ENCODE results near the gene CACNA2D3. TPM values are rescaled to one million over a fixed set of nuclear protein-coding genes. Genes with fewer than 3 reads are reported as not detected.

The CACNA2D3 gene
- total RNA-seq, 1 donor from 2014 or later: 21.2 TPM

GRCh38 chr3:54424292-54424691 lies 301.9 kb downstream of the CACNA2D3 start:
- H3K4me3 ChIP-seq: no peak overlapping the region
- H3K36me3 ChIP-seq: no peaks in the 10 kb centered on the region
- H3K4me1 ChIP-seq: no peaks in the 10 kb centered on the region
- no peaks in the 10 kb centered on the region for H3K9me3 ChIP-seq (replicated peaks)
- TF ChIP-seq CTCF (IDR thresholded peaks at IDR 0.05; ENCODE audit: borderline replicate concordance): no peak
- no peaks in the 10 kb centered on the region for H3K27me3 ChIP-seq (ENCODE audit: low read depth)
- intact Hi-C loops (cut with micrococcal nuclease): no loop called here
- DNase-seq: no peak
- no peak overlapping the region for H3K27ac ChIP-seq (replicated peaks)

- intact Hi-C loops (cut with micrococcal nuclease): no loop called here
- H3K9me3 ChIP-seq (replicated peaks): no peaks in the 10 kb centered on the region
- no peak overlapping the region for H3K4me3 ChIP-seq
- no peaks in the 10 kb centered on the region for H3K4me1 ChIP-seq
- no peak for DNase-seq
- no peaks in the 10 kb centered on the region for H3K27me3 ChIP-seq (ENCODE audit: low read depth)
- H3K27ac ChIP-seq (replicated peaks): no peak overlapping the region
- no peaks in the 10 kb centered on the region for H3K36me3 ChIP-seq
- no peak for TF ChIP-seq CTCF (IDR thresholded peaks at IDR 0.05; ENCODE audit: borderline replicate concordance)
These were observed 304.0 kb downstream of the CACNA2D3 start for GRCh38 chr3:54426381-54426780.

GRCh38 chr3:54427501-54427900 lies 305.1 kb downstream of the CACNA2D3 start:
- H3K27ac ChIP-seq (replicated peaks): no peak overlapping the region
- no peaks in the 10 kb centered on the region for H3K9me3 ChIP-seq (replicated peaks)
- intact Hi-C loops (cut with micrococcal nuclease): no loop called here
- no peak for TF ChIP-seq CTCF (IDR thresholded peaks at IDR 0.05; ENCODE audit: borderline replicate concordance)
- DNase-seq: no peak
- H3K4me1 ChIP-seq: no peaks in the 10 kb centered on the region
- H3K27me3 ChIP-seq (ENCODE audit: low read depth): no peaks in the 10 kb centered on the region
- H3K36me3 ChIP-seq: no peaks in the 10 kb centered on the region
- no peak overlapping the region for H3K4me3 ChIP-seq

- no peak overlapping the region for H3K27ac ChIP-seq (replicated peaks)
- peak; percentile 85 for TF ChIP-seq CTCF (IDR thresholded peaks at IDR 0.05; ENCODE audit: borderline replicate concordance)
- H3K4me1 ChIP-seq: no peaks in the 10 kb centered on the region
- H3K36me3 ChIP-seq: no peaks in the 10 kb centered on the region
- no peak overlapping the region for H3K4me3 ChIP-seq
- H3K27me3 ChIP-seq (ENCODE audit: low read depth): no peaks in the 10 kb centered on the region
- intact Hi-C loops (cut with micrococcal nuclease): no loop called here
- peak; percentile 22 for DNase-seq
- H3K9me3 ChIP-seq (replicated peaks): no peaks in the 10 kb centered on the region
These were observed 305.9 kb downstream of the CACNA2D3 start for GRCh38 chr3:54427941-54428871.

GRCh38 chr3:54432975-54433374 lies 310.6 kb downstream of the CACNA2D3 start:
- H3K4me1 ChIP-seq: no peaks in the 10 kb centered on the region
- no peak for TF ChIP-seq CTCF (IDR thresholded peaks at IDR 0.05; ENCODE audit: borderline replicate concordance)
- H3K4me3 ChIP-seq: no peak overlapping the region
- intact Hi-C loops (cut with micrococcal nuclease): no loop called here
- H3K36me3 ChIP-seq: no peaks in the 10 kb centered on the region
- H3K27me3 ChIP-seq (ENCODE audit: low read depth): no peaks in the 10 kb centered on the region
- H3K27ac ChIP-seq (replicated peaks): no peak overlapping the region
- no peak for DNase-seq
- H3K9me3 ChIP-seq (replicated peaks): no peaks in the 10 kb centered on the region
